Measurements from ENCODE around the gene TLE5.
A peak's percentile ranks its signal among the peaks of the same experiment; 100 is the strongest.

The TLE5 gene

GRCh38 chr19:3035542-3036118, 26.7 kb downstream of the TLE5 start:
- ATAC-seq (replicated peaks), result peak; percentile 89 to 91
- Mint-ChIP-seq H3K9me3 (no peaks in the 10 kb centered on the region), H3K27ac (peak overlapping the region; percentile 96), H3K4me1 (peaks cover 27 to 44% of the 10 kb centered on the region in 2 donors), H3K36me3 (no peaks in the 10 kb centered on the region), H3K27me3 (peaks cover 11% of the 10 kb centered on the region in 2 donors), H3K4me3 (peak overlapping the region; percentile 92 to 93)
- peak; percentile 95 for DNase-seq

GRCh38 chr19:3034656-3035541, 27.4 kb downstream of the TLE5 start:
- DNase-seq (peak; percentile 25), ATAC-seq (replicated peaks) (peak; percentile 21 to 23)
- no peaks in the 10 kb centered on the region for H3K9me3 Mint-ChIP-seq
- no peaks in the 10 kb centered on the region for H3K36me3 Mint-ChIP-seq
- peaks cover 17% of the 10 kb centered on the region in 2 donors for H3K27me3 Mint-ChIP-seq
- peak overlapping the region; percentile 92 to 93 for H3K4me3 Mint-ChIP-seq
- H3K27ac Mint-ChIP-seq, result peak overlapping the region; percentile 96
- H3K4me1 Mint-ChIP-seq, result peaks cover 30 to 50% of the 10 kb centered on the region in 2 donors

GRCh38 chr19:3034406-3034655, 28.0 kb downstream of the TLE5 start:
- H3K4me1 Mint-ChIP-seq, result peaks cover 28 to 49% of the 10 kb centered on the region in 2 donors
- peak overlapping the region; percentile 92 to 93 for H3K4me3 Mint-ChIP-seq
- H3K27ac Mint-ChIP-seq, result peak overlapping the region; percentile 96
- H3K9me3 Mint-ChIP-seq, result no peaks in the 10 kb centered on the region
- DNase-seq (no peak), ATAC-seq (replicated peaks) (no peak)
- peaks cover 17 to 20% of the 10 kb centered on the region in 2 donors for H3K27me3 Mint-ChIP-seq
- no peaks in the 10 kb centered on the region for H3K36me3 Mint-ChIP-seq

GRCh38 chr19:3033595-3034405, 28.5 kb downstream of the TLE5 start:
- H3K9me3 Mint-ChIP-seq, result no peaks in the 10 kb centered on the region
- H3K27ac Mint-ChIP-seq, result peak overlapping the region; percentile 96
- H3K27me3 Mint-ChIP-seq, result peaks cover 17 to 20% of the 10 kb centered on the region in 2 donors

GRCh38 chr19:3031607-3031867, 30.8 kb downstream of the TLE5 start:
- no peaks in the 10 kb centered on the region for H3K9me3 Mint-ChIP-seq
- H3K4me1 Mint-ChIP-seq, result peaks cover 23 to 45% of the 10 kb centered on the region in 2 donors
- H3K36me3 Mint-ChIP-seq, result no peaks in the 10 kb centered on the region
- DNase-seq, result no peak
- peaks cover 30 to 32% of the 10 kb centered on the region in 2 donors for H3K27me3 Mint-ChIP-seq
- H3K27ac Mint-ChIP-seq, result no peak overlapping the region
- no peak overlapping the region for H3K4me3 Mint-ChIP-seq
- ATAC-seq (replicated peaks), result no peak

More at GRCh38 chr19:3033595-3034405, 28.5 kb downstream of the TLE5 start:
- Mint-ChIP-seq H3K4me3 (no peak overlapping the region), H3K4me1 (peaks cover 26 to 46% of the 10 kb centered on the region in 2 donors), H3K36me3 (no peaks in the 10 kb centered on the region)
- no peak for ATAC-seq (replicated peaks)
- DNase-seq, result no peak

- DNase-seq, result no peak
Observed at GRCh38 chr19:3029065-3029923, 33.0 kb downstream of the TLE5 start, which contains the start of gene TLE2. Gene TLE2, minus strand, starts transcription at chr19:3029280. Its CDS starts 376 bp downstream, at chr19:3028904.

GRCh38 chr19:3028305-3029064, 33.8 kb downstream of the TLE5 start:
- H3K4me3 Mint-ChIP-seq, result peak overlapping the region; percentile 75 to 76
- ATAC-seq (replicated peaks) (peak; percentile 22 to 26), DNase-seq (no peak)
- peaks cover 46 to 51% of the 10 kb centered on the region in 2 donors for H3K27me3 Mint-ChIP-seq
- H3K36me3 Mint-ChIP-seq, result no peaks in the 10 kb centered on the region
- H3K27ac Mint-ChIP-seq, result no peak overlapping the region
- no peaks in the 10 kb centered on the region for H3K9me3 Mint-ChIP-seq
- peaks cover 17 to 33% of the 10 kb centered on the region in 2 donors for H3K4me1 Mint-ChIP-seq

More at GRCh38 chr19:3029065-3029923, 33.0 kb downstream of the TLE5 start, which contains the start of gene TLE2:
- Mint-ChIP-seq H3K4me1 (peaks cover 18 to 38% of the 10 kb centered on the region in 2 donors), H3K9me3 (no peaks in the 10 kb centered on the region), H3K4me3 (peak within 1 kb of the TSS; percentile 75 to 76), H3K27me3 (peaks cover 41 to 46% of the 10 kb centered on the region in 2 donors), H3K36me3 (no peaks in the 10 kb centered on the region), H3K27ac (peak within 1 kb of the TSS; percentile 59)
- peak; percentile 49 to 51 for ATAC-seq (replicated peaks)

- DNase-seq (no peak), ATAC-seq (replicated peaks) (no peak)
- no peak overlapping the region for H3K27ac Mint-ChIP-seq
- no peaks in the 10 kb centered on the region for H3K9me3 Mint-ChIP-seq
- H3K4me1 Mint-ChIP-seq, result peaks cover 17 to 32% of the 10 kb centered on the region in 2 donors
- peak overlapping the region; percentile 39 to 76 for H3K4me3 Mint-ChIP-seq
- peaks cover 51 to 57% of the 10 kb centered on the region in 2 donors for H3K27me3 Mint-ChIP-seq
- no peaks in the 10 kb centered on the region for H3K36me3 Mint-ChIP-seq
Observed at GRCh38 chr19:3027981-3028304, 34.4 kb downstream of the TLE5 start.

- peaks cover 17 to 32% of the 10 kb centered on the region in 2 donors for H3K4me1 Mint-ChIP-seq
- peaks cover 51 to 63% of the 10 kb centered on the region in 2 donors for H3K27me3 Mint-ChIP-seq
- no peaks in the 10 kb centered on the region for H3K36me3 Mint-ChIP-seq
- no peak for ATAC-seq (replicated peaks)
- H3K9me3 Mint-ChIP-seq, result no peaks in the 10 kb centered on the region
- no peak overlapping the region for H3K4me3 Mint-ChIP-seq
- no peak for DNase-seq
- no peak overlapping the region for H3K27ac Mint-ChIP-seq
Observed at GRCh38 chr19:3027292-3027691, 35.0 kb downstream of the TLE5 start.

- Mint-ChIP-seq H3K4me1 (peaks cover 17 to 32% of the 10 kb centered on the region in 2 donors), H3K4me3 (no peak overlapping the region), H3K27ac (no peak overlapping the region), H3K9me3 (no peaks in the 10 kb centered on the region), H3K36me3 (no peaks in the 10 kb centered on the region), H3K27me3 (peaks cover 49 to 60% of the 10 kb centered on the region in 2 donors)
- no peak for DNase-seq
- no peak for ATAC-seq (replicated peaks)
Observed at GRCh38 chr19:3026768-3027167, 35.5 kb downstream of the TLE5 start.

- no peak overlapping the region for H3K4me3 Mint-ChIP-seq
- no peaks in the 10 kb centered on the region for H3K36me3 Mint-ChIP-seq
- ATAC-seq (replicated peaks) (no peak), DNase-seq (no peak)
- peaks cover 17 to 32% of the 10 kb centered on the region in 2 donors for H3K4me1 Mint-ChIP-seq
- H3K27ac Mint-ChIP-seq, result no peak overlapping the region
- peaks cover 47 to 59% of the 10 kb centered on the region in 2 donors for H3K27me3 Mint-ChIP-seq
- no peaks in the 10 kb centered on the region for H3K9me3 Mint-ChIP-seq
Observed at GRCh38 chr19:3025549-3025886, 36.8 kb downstream of the TLE5 start.

GRCh38 chr19:3024870-3025548, 37.3 kb downstream of the TLE5 start:
- Mint-ChIP-seq H3K36me3 (no peaks in the 10 kb centered on the region), H3K4me1 (peaks cover 14 to 27% of the 10 kb centered on the region in 2 donors), H3K27me3 (peaks cover 45 to 58% of the 10 kb centered on the region in 2 donors), H3K27ac (no peak overlapping the region), H3K9me3 (no peaks in the 10 kb centered on the region), H3K4me3 (no peak overlapping the region)
- peak; percentile 26 to 31 for ATAC-seq (replicated peaks)
- no peak for DNase-seq

- no peak for DNase-seq
- peak in 1 of 2 donors; percentile 33 for ATAC-seq (replicated peaks)
- H3K27me3 Mint-ChIP-seq, result peaks cover 44 to 53% of the 10 kb centered on the region in 2 donors
- no peaks in the 10 kb centered on the region for H3K36me3 Mint-ChIP-seq
- no peak overlapping the region for H3K27ac Mint-ChIP-seq
- no peak overlapping the region for H3K4me3 Mint-ChIP-seq
- H3K9me3 Mint-ChIP-seq, result no peaks in the 10 kb centered on the region
- peaks cover 13 to 24% of the 10 kb centered on the region in 2 donors for H3K4me1 Mint-ChIP-seq
Observed at GRCh38 chr19:3024509-3024869, 37.8 kb downstream of the TLE5 start.

Measured in stimulated activated naive B cell treated with anti-CD40 and anti-IgM and Interleukin-4, amounts not matched to agents 10 μg/mL and 1 μg/mL and 100 μg/mL, for 72 hours (primary cell).